ENCODE measurements around the gene RPLP2. TPM values are rescaled to one million over a fixed set of nuclear protein-coding genes. Genes with fewer than 3 reads are reported as not detected.
A peak's percentile ranks its signal among the peaks of the same experiment; 100 is the strongest.

The RPLP2 gene
- total RNA-seq, 4 donors from 2014 or later, result 314 to 600 (median 440) TPM

DNA sequence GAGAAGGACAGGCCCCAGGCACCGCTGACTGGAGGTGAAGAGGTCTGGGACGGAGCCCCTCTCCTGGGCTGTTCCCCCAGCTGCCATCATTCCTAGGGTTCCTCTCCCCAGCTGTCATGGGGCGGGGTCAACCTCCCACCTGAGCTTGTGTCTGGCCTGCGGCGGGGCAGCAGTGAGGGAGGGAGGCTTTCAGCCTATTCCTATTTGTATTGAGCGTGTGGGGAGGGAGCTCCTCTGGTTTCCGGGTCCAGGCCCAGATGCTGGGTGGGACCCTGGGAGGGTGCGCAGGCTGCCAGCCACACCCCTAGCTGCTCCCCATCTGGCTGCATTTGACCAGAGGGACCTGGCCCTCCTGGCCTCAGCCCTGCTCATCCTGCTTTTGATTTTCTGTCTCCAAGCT lies 46.6 kb downstream of the RPLP2 start:
- H3K4me1 ChIP-seq, result peaks cover 0 to 5% of the 10 kb centered on the region in 2 donors
- no peaks in the 10 kb centered on the region for H3K9me3 ChIP-seq
- no peaks in the 10 kb centered on the region for H3K36me3 ChIP-seq
- H3K27me3 ChIP-seq, result no peaks in the 10 kb centered on the region
- H3K27ac ChIP-seq, result no peak overlapping the region
- TF ChIP-seq POLR2A (IDR thresholded peaks at IDR 0.05), result no peak
- TF ChIP-seq, protein P1, sequence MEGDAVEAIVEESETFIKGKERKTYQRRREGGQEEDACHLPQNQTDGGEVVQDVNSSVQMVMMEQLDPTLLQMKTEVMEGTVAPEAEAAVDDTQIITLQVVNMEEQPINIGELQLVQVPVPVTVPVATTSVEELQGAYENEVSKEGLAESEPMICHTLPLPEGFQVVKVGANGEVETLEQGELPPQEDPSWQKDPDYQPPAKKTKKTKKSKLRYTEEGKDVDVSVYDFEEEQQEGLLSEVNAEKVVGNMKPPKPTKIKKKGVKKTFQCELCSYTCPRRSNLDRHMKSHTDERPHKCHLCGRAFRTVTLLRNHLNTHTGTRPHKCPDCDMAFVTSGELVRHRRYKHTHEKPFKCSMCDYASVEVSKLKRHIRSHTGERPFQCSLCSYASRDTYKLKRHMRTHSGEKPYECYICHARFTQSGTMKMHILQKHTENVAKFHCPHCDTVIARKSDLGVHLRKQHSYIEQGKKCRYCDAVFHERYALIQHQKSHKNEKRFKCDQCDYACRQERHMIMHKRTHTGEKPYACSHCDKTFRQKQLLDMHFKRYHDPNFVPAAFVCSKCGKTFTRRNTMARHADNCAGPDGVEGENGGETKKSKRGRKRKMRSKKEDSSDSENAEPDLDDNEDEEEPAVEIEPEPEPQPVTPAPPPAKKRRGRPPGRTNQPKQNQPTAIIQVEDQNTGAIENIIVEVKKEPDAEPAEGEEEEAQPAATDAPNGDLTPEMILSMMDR (IDR thresholded peaks at IDR 0.05 in 4 of 5, conservative IDR thresholded peaks at IDR 0.05 in 1 of 5), result no peak
- in situ Hi-C loops (cut with MboI; ENCODE audit: low sequenced_read_pairs in 4 of 4), result no loop called here
- intact Hi-C loops (cut with DNase I; ENCODE audit: low total_unique reads), result no loop called here
- ATAC-seq (no peak), DNase-seq (no peak)
- no peak overlapping the region for H3K4me3 ChIP-seq

DNA sequence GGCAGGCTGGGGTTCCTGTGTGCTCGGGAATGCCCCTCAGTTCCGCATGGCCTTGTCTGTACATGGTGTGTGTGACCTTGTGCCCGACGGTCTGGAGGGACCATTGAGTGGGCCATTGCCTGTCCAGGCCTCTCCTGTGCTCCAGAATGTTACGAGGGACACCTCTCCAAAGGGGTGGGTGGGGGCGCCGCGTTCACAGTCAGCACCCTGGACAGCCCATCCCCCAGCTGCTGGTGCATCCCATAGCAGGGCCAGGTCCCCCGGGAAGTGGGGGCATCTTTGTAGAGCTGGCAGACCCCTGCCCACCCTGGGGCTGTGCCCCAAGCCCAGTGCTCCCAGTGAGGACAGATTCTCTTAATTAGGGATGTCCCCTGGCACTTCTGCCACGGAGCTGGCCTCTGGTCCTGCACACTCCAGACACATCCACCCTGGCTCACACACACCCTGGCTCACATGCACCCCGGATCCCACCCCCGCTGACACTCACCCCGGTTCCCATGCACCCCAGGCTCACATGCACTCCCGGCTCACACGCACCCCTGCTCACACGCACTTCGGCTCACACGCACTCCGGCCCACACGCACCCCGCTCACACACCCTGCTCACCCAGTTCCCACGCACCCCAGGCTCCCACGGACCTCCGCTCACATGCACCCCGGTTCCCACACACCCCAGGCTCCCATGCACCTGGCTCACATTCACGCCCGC lies 48.4 kb downstream of the RPLP2 start:
- TF ChIP-seq, protein P1 (IDR thresholded peaks at IDR 0.05 in 4 of 5, conservative IDR thresholded peaks at IDR 0.05 in 1 of 5), result no peak
- TF ChIP-seq POLR2A (IDR thresholded peaks at IDR 0.05), result no peak
- DNase-seq (no peak), ATAC-seq (no peak)
- Histone ChIP-seq H3K36me3 (no peaks in the 10 kb centered on the region), H3K4me1 (peaks cover 0 to 5% of the 10 kb centered on the region in 2 donors), H3K27me3 (no peaks in the 10 kb centered on the region), H3K4me3 (no peak overlapping the region), H3K27ac (no peak overlapping the region), H3K9me3 (no peaks in the 10 kb centered on the region)
- intact Hi-C loops (cut with DNase I; ENCODE audit: low total_unique reads) (no loop called here), in situ Hi-C loops (cut with MboI; ENCODE audit: low sequenced_read_pairs in 4 of 4) (no loop called here)

DNA sequence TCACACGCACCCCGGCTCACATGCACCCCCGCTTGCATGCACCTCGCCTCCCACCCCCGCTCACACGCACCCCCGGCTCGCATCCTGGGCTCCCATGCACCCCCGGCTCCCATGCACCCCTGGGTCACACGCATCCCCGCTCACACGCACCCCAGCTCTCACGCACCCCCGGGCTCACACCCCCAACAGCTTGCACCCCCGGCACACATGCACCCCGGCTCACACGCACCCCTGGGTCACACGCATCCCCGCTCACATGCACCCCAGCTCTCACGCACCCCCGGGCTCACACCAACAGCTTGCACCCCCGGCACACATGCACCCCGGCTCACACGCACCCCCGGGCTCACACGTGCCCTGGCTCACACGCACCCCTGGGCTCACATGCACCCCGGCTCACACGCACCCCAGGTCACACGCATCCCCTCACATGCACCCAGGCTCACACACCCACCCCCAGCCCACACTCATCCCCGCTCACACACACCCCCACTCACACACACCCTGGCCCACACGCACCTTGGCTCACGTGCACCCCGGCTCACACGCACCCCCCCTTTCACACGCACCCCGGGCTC lies 49.1 kb downstream of the RPLP2 start:
- ATAC-seq (no peak), DNase-seq (no peak)
- no peak overlapping the region for H3K4me3 ChIP-seq
- peaks cover 0 to 5% of the 10 kb centered on the region in 2 donors for H3K4me1 ChIP-seq
- in situ Hi-C loops (cut with MboI; ENCODE audit: low sequenced_read_pairs in 4 of 4) (no loop called here), intact Hi-C loops (cut with DNase I; ENCODE audit: low total_unique reads) (no loop called here)
- H3K36me3 ChIP-seq, result peaks cover 0 to 1% of the 10 kb centered on the region in 2 donors
- TF ChIP-seq, protein P1 (IDR thresholded peaks at IDR 0.05 in 4 of 5, conservative IDR thresholded peaks at IDR 0.05 in 1 of 5), result no peak
- no peak for TF ChIP-seq POLR2A (IDR thresholded peaks at IDR 0.05)
- no peak overlapping the region for H3K27ac ChIP-seq
- no peaks in the 10 kb centered on the region for H3K27me3 ChIP-seq
- H3K9me3 ChIP-seq, result no peaks in the 10 kb centered on the region

DNA sequence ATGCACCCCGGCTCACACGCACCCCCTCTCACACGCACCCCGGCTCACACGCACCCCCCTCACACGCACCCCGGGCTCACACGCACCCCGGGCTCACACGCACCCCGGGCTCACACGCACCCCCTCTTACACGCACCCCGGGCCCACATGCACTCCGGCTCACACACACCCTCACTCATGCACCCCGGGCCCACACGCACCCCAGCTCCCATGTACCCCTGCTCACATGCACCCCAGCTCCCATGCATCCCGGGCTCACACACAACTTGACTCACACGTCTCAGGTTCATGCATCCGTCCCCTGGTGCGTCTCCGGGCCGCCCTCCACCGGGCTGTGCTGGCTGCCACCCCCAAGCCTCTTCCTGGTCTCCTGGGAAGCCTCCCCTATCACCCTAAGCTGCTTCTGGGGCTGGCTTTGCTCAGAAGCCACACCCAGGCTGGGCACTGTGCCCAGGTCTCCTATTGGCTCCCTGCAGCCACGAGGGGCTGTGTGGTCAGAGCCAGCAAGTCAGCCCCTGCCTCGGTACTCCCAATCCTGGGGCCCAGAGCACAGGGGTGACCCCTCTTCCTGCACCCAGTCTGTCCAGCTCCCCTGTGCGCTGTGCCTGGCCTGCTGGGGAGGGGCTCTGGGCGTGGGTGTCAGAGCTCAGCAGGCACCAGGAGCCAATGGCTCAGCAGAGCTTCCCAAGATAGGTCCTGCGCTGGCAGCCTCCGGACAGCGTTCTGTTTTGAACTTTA lies 49.8 kb downstream of the RPLP2 start:
- Histone ChIP-seq H3K36me3 (peaks cover 0 to 8% of the 10 kb centered on the region in 2 donors), H3K9me3 (no peaks in the 10 kb centered on the region), H3K27ac (no peak overlapping the region), H3K4me3 (no peak overlapping the region), H3K27me3 (no peaks in the 10 kb centered on the region), H3K4me1 (peaks cover 0 to 5% of the 10 kb centered on the region in 2 donors)
- intact Hi-C loops (cut with DNase I; ENCODE audit: low total_unique reads), result no loop called here
- ATAC-seq (peak in 1 of 2 donors; percentile 10), DNase-seq (no peak)
- in situ Hi-C loops (cut with MboI; ENCODE audit: low sequenced_read_pairs in 4 of 4), result no loop called here
- no peak for TF ChIP-seq POLR2A (IDR thresholded peaks at IDR 0.05)
- TF ChIP-seq, protein P1 (IDR thresholded peaks at IDR 0.05 in 4 of 5, conservative IDR thresholded peaks at IDR 0.05 in 1 of 5), result no peak
